ENCODE results near the gene SMG7. TPM values are rescaled to one million over a fixed set of nuclear protein-coding genes. Genes with fewer than 3 reads are reported as not detected.
A peak's percentile ranks its signal among the peaks of the same experiment; 100 is the strongest.

Gene SMG7
- total and polyA plus RNA-seq, 10 of the 15 experiments (the other 5 are each of a cell fraction or from before 2014, with no cell fraction given): 9.5 to 65.4 (median 42.7) TPM

- TF ChIP-seq E2F8 (IDR thresholded peaks at IDR 0.05; ENCODE audit: low read depth, partially characterized antibody): no peak
These were observed 1.9 kb upstream of the SMG7 start (continued) for GRCh38 chr1:183470147-183470960.

- WGBS (ENCODE audit: insufficient coverage, insufficient replicate concordance, low lambda C conversion rate, missing lambda C conversion rate): under 1% methylated on average over 46 of the region's 47 CpGs
- TF ChIP-seq RB1 (IDR thresholded peaks at IDR 0.05; ENCODE audit: borderline replicate concordance) (peak; percentile 28; the same call in 1 of the 2 replicates), IKZF2 (IDR thresholded peaks at IDR 0.05) (peak in 1 of 2 experiments; percentile 87; a peak in 2 of 4 replicates), POLR2AphosphoS5 (IDR thresholded peaks at IDR 0.05; ENCODE audit: low read length) (peak; percentile 51; the same call in 1 of the 2 replicates), SP1 (IDR thresholded peaks at IDR 0.05; ENCODE audit: low read depth, low read length) (no peak), RAD51 (IDR thresholded peaks at IDR 0.05) (no peak; the same call in 1 of the 2 replicates), PRDM15 (CRISPR knock-in tag; IDR thresholded peaks at IDR 0.05) (no peak), CREM (IDR thresholded peaks at IDR 0.05; ENCODE audit: low read depth) (no peak), FOXK2 (IDR thresholded peaks at IDR 0.05) (no peak), SUPT20H (IDR thresholded peaks at IDR 0.05; ENCODE audit: borderline replicate concordance, control insufficient read depth, low read depth, low read length) (no peak), HDAC6 (IDR thresholded peaks at IDR 0.05; ENCODE audit: unreplicated experiment) (no peak), HCFC1 (IDR thresholded peaks at IDR 0.05; ENCODE audit: low read length) (0 out of 2 replicates have a peak, but pooled peaks have one; percentile 15), KAT2A (conservative IDR thresholded peaks at IDR 0.05; ENCODE audit: control insufficient read depth, low read depth, low read length) (no peak)
These were observed 1.1 kb upstream of the SMG7 start for GRCh38 chr1:183470961-183471742.

More at GRCh38 chr1:183470961-183471742, 1.1 kb upstream of the SMG7 start:
- FAIRE-seq (no peak), DNase-seq (ENCODE audit: low read depth, low spot score) (peak; percentile 50), ATAC-seq (peak; percentile 58)
- peak overlapping the region; percentile 99 for H3K27ac ChIP-seq (ENCODE audit: control insufficient read depth, insufficient read depth)
- ChIA-PET SMC1A (ENCODE audit: uncharacterized antibody, unreplicated experiment) (interaction anchor here (0.5 to 3.8 kb wide), 6 partner anchors 8 to 334 kb away, joined by 3 to 18 read pairs (median 4); partner anchors contain the start of gene RGL1), RAD21 (ENCODE audit: unreplicated experiment) (interaction anchor here (0.6 to 1.5 kb wide), 8 partner anchors 18 to 189 kb away, joined by 3 to 5 read pairs (median 3); no protein-coding TSS in a partner anchor), POLR2A (interaction anchor here (0.6 to 1.9 kb wide), 3 partner anchors 9 to 133 kb away, joined by 3 to 5 read pairs (median 3); no protein-coding TSS in a partner anchor), CTCF (interaction anchor here (0.6 to 2.5 kb wide), 20 partner anchors 8 to 214 kb away, joined by 3 to 10 read pairs (median 4); no protein-coding TSS in a partner anchor)
- peak overlapping the region; percentile 93 for H3K9ac ChIP-seq (ENCODE audit: control insufficient read depth, insufficient read depth, low read length)
- peak overlapping the region; percentile 87 for H3K4me3 ChIP-seq
- peak overlapping the region; percentile 92 for H2AFZ ChIP-seq (ENCODE audit: control insufficient read depth, low read depth, low read length)
- H3K27me3 ChIP-seq (replicated peaks in 1 of 2; ENCODE audit: control insufficient read depth in 2 of 2, insufficient read depth in 2 of 2, low read length in 1 of 2): no peaks in the 10 kb centered on the region
- peaks cover 8% of the 10 kb centered on the region for H3K4me1 ChIP-seq (ENCODE audit: control insufficient read depth, insufficient read depth, low read length)
- peak overlapping the region; percentile 99 for H3K4me2 ChIP-seq (ENCODE audit: control insufficient read depth, insufficient read depth)
- intact Hi-C loops (cut with micrococcal nuclease; ENCODE audit: unreplicated experiment): loop anchor here (1.0 to 10.0 kb wide), 9 partner anchors 23 to 506 kb away; partner anchors contain the start of gene LAMC1
- H3K36me3 ChIP-seq (ENCODE audit: control insufficient read depth in 2 of 2, insufficient read depth in 2 of 2, low read length in 1 of 2): no peaks in the 10 kb centered on the region; a peak in 1 of 4 replicates
- no peaks in the 10 kb centered on the region for H3K9me3 ChIP-seq (replicated peaks; ENCODE audit: control insufficient read depth, insufficient read depth, low read length)
- in situ Hi-C loops (cut with MboI): loop anchor here (10.0 kb wide), 1 partner anchor 154 kb away; no protein-coding TSS in a partner anchor
- no TSS peak for BruUV-seq (replicated peaks)
- peaks cover 38% of the 10 kb centered on the region for H3K79me2 ChIP-seq (ENCODE audit: control insufficient read depth, insufficient read depth, low read length)
- no peaks in the 10 kb centered on the region for H4K20me1 ChIP-seq (ENCODE audit: control insufficient read depth, insufficient read depth)

All from GM12878 (cell line).